ENCODE measurements around the gene CDH16.
"Not testable (repeated sequence)": the region's sequence is repeated elsewhere in the genome, so short reads cannot be mapped to it uniquely, and the experiment has no call there.

Gene CDH16

GRCh38 chr16:66910175-66910940 lies 8.3 kb downstream of the CDH16 start:
- no peak for DNase-seq (ENCODE audit: low read depth)

GRCh38 chr16:66908762-66909559 lies 9.7 kb downstream of the CDH16 start:
- DNase-seq (ENCODE audit: low read depth), result no peak

GRCh38 chr16:66908116-66908515 lies 10.6 kb downstream of the CDH16 start:
- no peak for DNase-seq (ENCODE audit: low read depth)

GRCh38 chr16:66906916-66907836 lies 11.5 kb downstream of the CDH16 start:
- no peak for DNase-seq (ENCODE audit: low read depth)

- DNase-seq (ENCODE audit: low read depth), result no peak
Measured at GRCh38 chr16:66905633-66906539, 12.8 kb downstream of the CDH16 start.

- no peak for DNase-seq (ENCODE audit: low read depth)
Measured at GRCh38 chr16:66904846-66905632, 13.6 kb downstream of the CDH16 start.

GRCh38 chr16:66904428-66904845 lies 14.2 kb downstream of the CDH16 start:
- DNase-seq (ENCODE audit: low read depth), result no peak

- DNase-seq (ENCODE audit: low read depth), result no peak
Measured at GRCh38 chr16:66903544-66904427, 14.9 kb downstream of the CDH16 start.

GRCh38 chr16:66902648-66903543 lies 15.8 kb downstream of the CDH16 start:
- DNase-seq (ENCODE audit: low read depth), result no peak

- no peak for DNase-seq (ENCODE audit: low read depth)
Measured at GRCh38 chr16:66901626-66902025, 17.1 kb downstream of the CDH16 start.

- DNase-seq (ENCODE audit: low read depth), result no peak
Measured at GRCh38 chr16:66900721-66901441, 17.8 kb downstream of the CDH16 start.

GRCh38 chr16:66899945-66900710 lies 18.6 kb downstream of the CDH16 start:
- no peak for DNase-seq (ENCODE audit: low read depth)

- peak; percentile 79 for DNase-seq (ENCODE audit: low read depth)
Measured at GRCh38 chr16:66899310-66899944, 19.3 kb downstream of the CDH16 start.

GRCh38 chr16:66898933-66899309 lies 19.8 kb downstream of the CDH16 start:
- DNase-seq (ENCODE audit: low read depth), result no peak

- peak; percentile 46 for DNase-seq (ENCODE audit: low read depth)
Measured at GRCh38 chr16:66898207-66898606, 20.5 kb downstream of the CDH16 start.

- not testable (repeated sequence) for DNase-seq (ENCODE audit: low read depth)
Measured at GRCh38 chr16:66896682-66897081, 22.0 kb downstream of the CDH16 start.
